ENCODE results near the gene WWOX. TPM values are rescaled to one million over a fixed set of nuclear protein-coding genes. Genes with fewer than 3 reads are reported as not detected.
A peak's percentile ranks its signal among the peaks of the same experiment; 100 is the strongest.

Gene WWOX
- total RNA-seq, 4 donors from 2014 or later = 12.9 to 53.5 (median 25.6) TPM

GRCh38 chr16:78770353-78771091, 671.1 kb downstream of the WWOX start:
- no peak overlapping the region for H3K27ac ChIP-seq
- TF ChIP-seq POLR2AphosphoS5 (IDR thresholded peaks at IDR 0.05) = no peak
- no peak for TF ChIP-seq POLR2A (IDR thresholded peaks at IDR 0.05)
- no peak for TF ChIP-seq EP300 (IDR thresholded peaks at IDR 0.05)
- TF ChIP-seq CTCF (IDR thresholded peaks at IDR 0.05) = peak; percentile 54 to 84 (median 68)
- peaks cover 0 to 33% (median 0%) of the 10 kb centered on the region in 3 donors for H3K4me1 ChIP-seq
- H3K27me3 ChIP-seq = no peaks in the 10 kb centered on the region
- no peak overlapping the region for H3K4me3 ChIP-seq
- H3K9me3 ChIP-seq = no peaks in the 10 kb centered on the region
- no peaks in the 10 kb centered on the region for H3K36me3 ChIP-seq
- peak; percentile 66 for ATAC-seq
- 56 to 78% methylated on average over 4 to 9 of the region's 23 CpGs for WGBS, 2 donors (ENCODE audit: low coverage in 1 of 2)

GRCh38 chr16:78773291-78773702, 673.8 kb downstream of the WWOX start:
- ATAC-seq = no peak
- no peaks in the 10 kb centered on the region for H3K27me3 ChIP-seq
- TF ChIP-seq POLR2AphosphoS5 (IDR thresholded peaks at IDR 0.05) (no peak), POLR2A (IDR thresholded peaks at IDR 0.05) (no peak), CTCF (IDR thresholded peaks at IDR 0.05) (no peak)
- 73 to 78% methylated on average over 5 to 7 of the region's 8 CpGs for WGBS, 2 donors (ENCODE audit: low coverage in 1 of 2)
- no peaks in the 10 kb centered on the region for H3K36me3 ChIP-seq
- H3K9me3 ChIP-seq = no peaks in the 10 kb centered on the region
- peaks cover 0 to 11% (median 0%) of the 10 kb centered on the region in 3 donors for H3K4me1 ChIP-seq
- H3K4me3 ChIP-seq = no peak overlapping the region
- H3K27ac ChIP-seq = no peak overlapping the region

GRCh38 chr16:78773706-78774105, 674.3 kb downstream of the WWOX start:
- H3K27me3 ChIP-seq = no peaks in the 10 kb centered on the region
- no peaks in the 10 kb centered on the region for H3K36me3 ChIP-seq
- TF ChIP-seq EP300 (IDR thresholded peaks at IDR 0.05) = no peak
- TF ChIP-seq POLR2A (IDR thresholded peaks at IDR 0.05) = no peak
- no peak for TF ChIP-seq CTCF (IDR thresholded peaks at IDR 0.05)
- TF ChIP-seq POLR2AphosphoS5 (IDR thresholded peaks at IDR 0.05) = no peak
- no peaks in the 10 kb centered on the region for H3K9me3 ChIP-seq
- H3K4me1 ChIP-seq = peaks cover 0 to 10% (median 0%) of the 10 kb centered on the region in 3 donors
- 41 to 66% methylated on average over 3 to 4 of the region's 4 CpGs for WGBS, 2 donors (ENCODE audit: low coverage in 1 of 2)
- H3K27ac ChIP-seq = no peak overlapping the region
- no peak for ATAC-seq
- no peak overlapping the region for H3K4me3 ChIP-seq

- H3K4me1 ChIP-seq = peaks cover 0 to 10% (median 0%) of the 10 kb centered on the region in 3 donors
- no peak overlapping the region for H3K4me3 ChIP-seq
- TF ChIP-seq EP300 (IDR thresholded peaks at IDR 0.05) (no peak), POLR2A (IDR thresholded peaks at IDR 0.05) (no peak), POLR2AphosphoS5 (IDR thresholded peaks at IDR 0.05) (no peak), CTCF (IDR thresholded peaks at IDR 0.05) (no peak)
- 90 to 94% methylated on average over 6 of the region's 6 CpGs for WGBS, 2 donors (ENCODE audit: low coverage in 1 of 2)
- H3K36me3 ChIP-seq = no peaks in the 10 kb centered on the region
- no peaks in the 10 kb centered on the region for H3K27me3 ChIP-seq
- no peaks in the 10 kb centered on the region for H3K9me3 ChIP-seq
- no peak for ATAC-seq
- no peak overlapping the region for H3K27ac ChIP-seq
These were observed 675.7 kb downstream of the WWOX start for GRCh38 chr16:78775161-78775561.

Measured in gastroesophageal sphincter (tissue), 4 donors.